HepG2 (cell line): ENCODE measurements around the gene ADAR. TPM values are rescaled to one million over a fixed set of nuclear protein-coding genes. Genes with fewer than 3 reads are reported as not detected.

ENCODE experiments used
- ATF3 ChIP-seq: sonication (generic); formaldehyde crosslinking; IDR thresholded peaks from 2 replicates; pipeline ENCODE4 v1.4.0; 2020; ENCODE audit warnings: missing genetic modification reagents
- CERS6 ChIP-seq: sonication (generic); formaldehyde crosslinking; IDR thresholded peaks from 2 replicates; pipeline ENCODE4 v1.5.0; 2020; ENCODE audit warnings: missing genetic modification reagents
- ESRRA ChIP-seq: sonication (generic); formaldehyde crosslinking; IDR thresholded peaks from 2 replicates; pipeline ENCODE4 v1.5.1; 2020; ENCODE audit warnings: mild to moderate bottlenecking, low read depth, missing genetic modification reagents
- ETV5 ChIP-seq: IDR thresholded peaks from 2 replicates; pipeline ENCODE4 v1.6.1; 2018; ENCODE audit warnings: missing biosample characterization, missing genetic modification reagents, inconsistent platforms, borderline replicate concordance
- HES4 ChIP-seq: sonication (generic); formaldehyde crosslinking; IDR thresholded peaks from 2 replicates; pipeline ENCODE4 v1.9.0; 2021; ENCODE audit warnings: mild to moderate bottlenecking, missing genetic modification reagents, borderline replicate concordance
- HNRNPH1 ChIP-seq: fragments of 200-400 bp; formaldehyde crosslinking; optimal IDR thresholded peaks from 2 replicates; pipeline ENCODE3; 2017; ENCODE audit warnings: mild to moderate bottlenecking, low read depth, low read length
- HNRNPLL ChIP-seq: fragments of 200-400 bp; formaldehyde crosslinking; IDR thresholded peaks from 2 replicates; pipeline ENCODE4 v1.6.1; 2017; ENCODE audit warnings: mild to moderate bottlenecking, low read depth, low read length; ENCODE audit not compliant: poor library complexity, severe bottlenecking
- HNRNPUL1 ChIP-seq: fragments of 200-400 bp; formaldehyde crosslinking; IDR thresholded peaks from 2 replicates; pipeline ENCODE4 v1.6.1; 2017; ENCODE audit warnings: low read depth, mild to moderate bottlenecking, low read length, moderate library complexity
- KDM2A ChIP-seq: sonication (generic); formaldehyde crosslinking; IDR thresholded peaks from 2 replicates; pipeline ENCODE4 v1.4.0; 2020; ENCODE audit warnings: low read depth, missing genetic modification reagents, borderline replicate concordance
- KDM5A ChIP-seq: fragments of 200-600 bp; sonication (generic); IDR thresholded peaks from 2 replicates; pipeline ENCODE4 v1.7.0; 2018; ENCODE audit warnings: antibody characterized with exemption, mild to moderate bottlenecking, low read length, borderline replicate concordance
- RARA ChIP-seq: IDR thresholded peaks from 2 replicates; pipeline ENCODE4 v1.6.1; 2016; ENCODE audit warnings: missing genetic modification reagents, missing compliant biosample characterization
- RXRB ChIP-seq: IDR thresholded peaks from 2 replicates; pipeline ENCODE4 v1.6.1; 2016; ENCODE audit warnings: borderline replicate concordance, missing genetic modification reagents, missing compliant biosample characterization
- SETDB1 ChIP-seq: sonication (generic); formaldehyde crosslinking; IDR thresholded peaks from 2 replicates; pipeline ENCODE4 v1.5.1; 2020; ENCODE audit warnings: missing genetic modification reagents, mild to moderate bottlenecking, borderline replicate concordance
- SNAPC2 ChIP-seq: sonication (generic); formaldehyde crosslinking; IDR thresholded peaks from 2 replicates; pipeline ENCODE4 v1.8.1; 2022; ENCODE audit warnings: mild to moderate bottlenecking, missing genetic modification reagents
- SNAPC5 ChIP-seq: sonication (generic); formaldehyde crosslinking; IDR thresholded peaks from 2 replicates; pipeline ENCODE4 v1.8.1; 2023; ENCODE audit warnings: mild to moderate bottlenecking, missing genetic modification reagents, borderline replicate concordance
- THAP11 ChIP-seq: IDR thresholded peaks from 2 replicates; pipeline ENCODE4 v1.6.1; 2016; ENCODE audit warnings: missing biosample characterization, missing genetic modification reagents
- ZMYM4 ChIP-seq: sonication (generic); formaldehyde crosslinking; IDR thresholded peaks from 2 replicates; pipeline ENCODE4 v1.8.1; 2023; ENCODE audit warnings: mild to moderate bottlenecking, missing genetic modification reagents
- ZNF326 ChIP-seq: sonication (generic); formaldehyde crosslinking; IDR thresholded peaks from 2 replicates; pipeline ENCODE4 v1.4.0; 2020; ENCODE audit warnings: missing genetic modification reagents, borderline replicate concordance
- ZNF337 ChIP-seq: sonication (generic); formaldehyde crosslinking; IDR thresholded peaks from 2 replicates; pipeline ENCODE4 v1.5.1; 2020; ENCODE audit warnings: missing genetic modification reagents, low read depth, mild to moderate bottlenecking, borderline replicate concordance
- ZNF556 ChIP-seq: sonication (generic); formaldehyde crosslinking; IDR thresholded peaks from 2 replicates; pipeline ENCODE4 v1.4.0; 2020; ENCODE audit warnings: mild to moderate bottlenecking, missing genetic modification reagents, borderline replicate concordance
- ZNF598 ChIP-seq: sonication (generic); formaldehyde crosslinking; IDR thresholded peaks from 2 replicates; pipeline ENCODE4 v1.5.1; 2020; ENCODE audit warnings: mild to moderate bottlenecking, missing genetic modification reagents, borderline replicate concordance
- ZNF652 ChIP-seq: IDR thresholded peaks from 2 replicates; pipeline ENCODE4 v1.6.1; 2016; ENCODE audit warnings: low read depth, borderline replicate concordance
- ZNF891 ChIP-seq: sonication (generic); formaldehyde crosslinking; IDR thresholded peaks from 2 replicates; pipeline ENCODE4 v1.5.0; 2020; ENCODE audit warnings: mild to moderate bottlenecking, missing genetic modification reagents
- polyA plus RNA-seq, 8 experiments: library from polyadenylated mRNA; depleted of rRNA in 3 of 8; stranded (reverse) in 7 of 8; unstranded in 1 of 8; fragments of >200 nt; fragmentation: Illumina TruSeq in 4 of 8; extraction: Trizol in 4 of 8; gene quantifications; 2 replicates each; pipeline versions ENCODE4 v1.2.1 to v1.2.3, GENCODE V29; 2011 to 2016; ENCODE audit warnings: low read depth in 4 of 8, missing spikeins in 1 of 8, mixed read lengths in 1 of 8; ENCODE audit not compliant: insufficient read depth in 1 of 8
- total RNA-seq, 5 experiments: library from RNA; depleted of rRNA; stranded (reverse); fragments of >200 nt; fragmentation: Illumina TruSeq; extraction: Trizol; gene quantifications; 2 replicates each; pipeline ENCODE4 v1.2.3, GENCODE V29; 2016; ENCODE audit warnings: low read depth in 1 of 5
- TF ChIP-seq, protein P1 (sequence below): sonication (generic); formaldehyde crosslinking; conservative IDR thresholded peaks from 2 replicates; pipeline ENCODE4 v1.8.0; 2022; ENCODE audit warnings: missing genetic modification reagents
- TF ChIP-seq, protein P2 (sequence below): IDR thresholded peaks from 2 replicates; pipeline ENCODE4 v1.6.1; 2016; ENCODE audit warnings: low read depth, control low read depth

The ADAR gene
- total and polyA plus RNA-seq, 2 of the 13 experiments (the other 11 are each of a cell fraction or from before 2014, with no cell fraction given), result 70.8 to 86.2 TPM

DNA sequence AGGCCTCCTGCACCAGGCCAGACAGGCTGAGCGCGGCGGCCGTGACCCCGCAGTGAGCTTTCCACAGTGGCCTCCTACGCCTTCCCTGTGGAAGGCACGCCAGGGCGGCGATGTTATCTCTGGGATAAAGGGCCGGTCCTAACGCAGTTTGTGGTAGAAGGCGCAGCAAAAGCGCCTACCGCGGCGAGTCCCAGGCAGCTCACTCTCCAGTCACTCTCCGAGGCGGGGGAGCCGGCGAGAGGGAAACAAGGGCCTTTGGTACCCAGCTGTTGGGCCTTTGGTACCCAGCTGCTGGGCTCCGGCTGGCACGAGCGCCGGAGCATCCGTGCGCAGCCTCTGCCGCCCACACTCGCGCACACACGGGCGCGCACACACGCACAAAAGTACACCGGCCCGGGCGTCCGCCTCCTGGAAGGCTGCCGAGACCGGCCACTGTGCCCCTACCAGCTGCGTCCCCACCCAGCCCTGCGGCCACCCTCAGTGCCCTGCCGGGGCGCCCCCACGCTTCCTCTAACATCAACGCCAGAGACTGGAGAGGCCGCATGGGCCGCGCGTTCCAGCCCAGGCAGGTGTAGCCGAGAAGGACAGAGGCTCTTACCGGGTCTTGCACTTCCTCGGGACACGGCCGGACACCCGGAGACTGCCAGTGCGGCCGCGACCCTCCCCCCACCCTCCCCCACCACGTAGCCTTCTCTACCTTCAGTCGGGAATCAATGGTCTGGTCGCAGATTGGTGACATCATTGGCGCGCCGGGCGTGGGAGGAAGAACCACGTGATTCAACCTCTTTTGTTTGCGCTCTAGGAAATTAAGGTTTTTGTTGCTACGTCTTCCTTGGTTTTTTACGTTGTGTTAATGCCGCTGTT is 19.5 kb upstream of the ADAR start (continued):
- no peak for TF ChIP-seq ZNF326
- TF ChIP-seq CERS6 (CRISPR knock-in tag), result no peak
- TF ChIP-seq ESRRA, result 0 out of 2 replicates have a peak, but pooled peaks have one; percentile 20
- TF ChIP-seq HNRNPUL1, result no peak
- peak; percentile 54 for TF ChIP-seq HNRNPH1
- TF ChIP-seq RXRB (CRISPR knock-in tag), result no peak; the same call in none of the 2 replicates
- peak; percentile 96 for TF ChIP-seq KDM5A
- TF ChIP-seq HES4, result peak; percentile 68; the same call in 1 of the 2 replicates
- TF ChIP-seq SNAPC2 (CRISPR knock-in tag), result no peak
- TF ChIP-seq THAP11 (CRISPR knock-in tag), result peak; percentile 87
- TF ChIP-seq ZNF652 (CRISPR knock-in tag), result no peak
- TF ChIP-seq, protein P1, sequence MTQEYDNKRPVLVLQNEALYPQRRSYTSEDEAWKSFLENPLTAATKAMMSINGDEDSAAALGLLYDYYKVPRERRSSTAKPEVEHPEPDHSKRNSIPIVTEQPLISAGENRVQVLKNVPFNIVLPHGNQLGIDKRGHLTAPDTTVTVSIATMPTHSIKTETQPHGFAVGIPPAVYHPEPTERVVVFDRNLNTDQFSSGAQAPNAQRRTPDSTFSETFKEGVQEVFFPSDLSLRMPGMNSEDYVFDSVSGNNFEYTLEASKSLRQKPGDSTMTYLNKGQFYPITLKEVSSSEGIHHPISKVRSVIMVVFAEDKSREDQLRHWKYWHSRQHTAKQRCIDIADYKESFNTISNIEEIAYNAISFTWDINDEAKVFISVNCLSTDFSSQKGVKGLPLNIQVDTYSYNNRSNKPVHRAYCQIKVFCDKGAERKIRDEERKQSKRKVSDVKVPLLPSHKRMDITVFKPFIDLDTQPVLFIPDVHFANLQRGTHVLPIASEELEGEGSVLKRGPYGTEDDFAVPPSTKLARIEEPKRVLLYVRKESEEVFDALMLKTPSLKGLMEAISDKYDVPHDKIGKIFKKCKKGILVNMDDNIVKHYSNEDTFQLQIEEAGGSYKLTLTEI (CRISPR knock-in tag), result no peak
- TF ChIP-seq SNAPC5 (CRISPR knock-in tag), result no peak
- peak; percentile 63; the same call in 1 of the 2 replicates for TF ChIP-seq ZNF556
- TF ChIP-seq, protein P2, sequence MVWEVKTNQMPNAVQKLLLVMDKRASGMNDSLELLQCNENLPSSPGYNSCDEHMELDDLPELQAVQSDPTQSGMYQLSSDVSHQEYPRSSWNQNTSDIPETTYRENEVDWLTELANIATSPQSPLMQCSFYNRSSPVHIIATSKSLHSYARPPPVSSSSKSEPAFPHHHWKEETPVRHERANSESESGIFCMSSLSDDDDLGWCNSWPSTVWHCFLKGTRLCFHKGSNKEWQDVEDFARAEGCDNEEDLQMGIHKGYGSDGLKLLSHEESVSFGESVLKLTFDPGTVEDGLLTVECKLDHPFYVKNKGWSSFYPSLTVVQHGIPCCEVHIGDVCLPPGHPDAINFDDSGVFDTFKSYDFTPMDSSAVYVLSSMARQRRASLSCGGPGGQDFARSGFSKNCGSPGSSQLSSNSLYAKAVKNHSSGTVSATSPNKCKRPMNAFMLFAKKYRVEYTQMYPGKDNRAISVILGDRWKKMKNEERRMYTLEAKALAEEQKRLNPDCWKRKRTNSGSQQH, result peak; percentile 81; the same call in 1 of the 2 replicates
- TF ChIP-seq ZNF891, result peak; percentile 89
- peak; percentile 8 for TF ChIP-seq ATF3 (CRISPR knock-in tag)
- 0 out of 2 replicates have a peak, but pooled peaks have one; percentile 20 for TF ChIP-seq ETV5
- peak; percentile 85 for TF ChIP-seq HNRNPLL
- TF ChIP-seq SETDB1, result no peak
- peak; percentile 79 for TF ChIP-seq ZMYM4 (CRISPR knock-in tag)
- TF ChIP-seq RARA (CRISPR knock-in tag), result peak; percentile 77
- TF ChIP-seq KDM2A, result peak; percentile 79
- 0 out of 2 replicates have a peak, but pooled peaks have one; percentile 26 for TF ChIP-seq ZNF598 (CRISPR knock-in tag)
- no peak for TF ChIP-seq ZNF337 (CRISPR knock-in tag)
